Tibial nerve (tissue), 4 donors: ENCODE data around the gene AKR1C2. TPM values are rescaled to one million over a fixed set of nuclear protein-coding genes. Genes with fewer than 3 reads are reported as not detected.
"Not testable (repeated sequence)": the region's sequence is repeated elsewhere in the genome, so short reads cannot be mapped to it uniquely, and the experiment has no call there.

ENCODE experiments used
- DNase-seq, 2 donors: peaks; one replicate each; pipeline ENCODE4 v3.0.0-alpha.2; 2019; ENCODE audit warnings: low spot score in 2 of 2
- H3K27ac ChIP-seq, 4 donors: fragments of 200-600 bp; sonication (generic) in 3 of 4; one replicate each; pipeline ENCODE4 v1.5.1; 2017 to 2019; ENCODE audit warnings: mild to moderate bottlenecking in 1 of 4
- H3K27me3 ChIP-seq, 2 donors: fragments of 200-600 bp; sonication (generic) in 1 of 2; one replicate each; pipeline versions ENCODE4 v1.5.1 to v1.6.0; 2017 to 2019
- H3K36me3 ChIP-seq, 3 donors: fragments of 200-600 bp; sonication (generic); one replicate each; pipeline ENCODE4 v1.5.1; 2018 to 2019
- H3K4me1 ChIP-seq, 4 donors: fragments of 200-600 bp; sonication (generic) in 3 of 4; one replicate each; pipeline ENCODE4 v1.5.1; 2017 to 2019
- H3K4me3 ChIP-seq, 4 donors: fragments of 200-600 bp; sonication (generic) in 3 of 4; one replicate each; pipeline ENCODE4 v1.5.1; 2017 to 2019; ENCODE audit warnings: mild to moderate bottlenecking in 1 of 4, moderate library complexity in 1 of 4
- H3K9me3 ChIP-seq, 4 donors: fragments of 200-600 bp; sonication (generic) in 3 of 4; one replicate each; pipeline ENCODE4 v1.5.1; 2017 to 2019
- EP300 ChIP-seq, 2 donors: sonication (generic); formaldehyde crosslinking; IDR thresholded peaks; one replicate each; pipeline ENCODE4 v1.6.1; 2017; ENCODE audit warnings: antibody characterized with exemption in 2 of 2, mild to moderate bottlenecking in 1 of 2
- POLR2A ChIP-seq, 2 donors: fragments of 450-650 bp; IDR thresholded peaks; one replicate each; pipeline ENCODE4 v1.6.1; 2017; ENCODE audit warnings: antibody characterized with exemption in 2 of 2, mild to moderate bottlenecking in 2 of 2, moderate library complexity in 2 of 2
- WGBS, 2 donors: methylation state at CpG; one replicate each; pipeline ENCODE4 v1.1.5; 2018; 5-methylcytosine and 5-hydroxymethylcytosine counted together
- total RNA-seq, 4 donors: library from RNA; depleted of rRNA; stranded (reverse); fragments of >200 nt; gene quantifications; one replicate each; pipeline ENCODE4 v1.1.0, GENCODE V29; 2016

Gene AKR1C2
- total RNA-seq, 4 donors from 2014 or later = 24.7 to 52.2 (median 39.6) TPM

DNA sequence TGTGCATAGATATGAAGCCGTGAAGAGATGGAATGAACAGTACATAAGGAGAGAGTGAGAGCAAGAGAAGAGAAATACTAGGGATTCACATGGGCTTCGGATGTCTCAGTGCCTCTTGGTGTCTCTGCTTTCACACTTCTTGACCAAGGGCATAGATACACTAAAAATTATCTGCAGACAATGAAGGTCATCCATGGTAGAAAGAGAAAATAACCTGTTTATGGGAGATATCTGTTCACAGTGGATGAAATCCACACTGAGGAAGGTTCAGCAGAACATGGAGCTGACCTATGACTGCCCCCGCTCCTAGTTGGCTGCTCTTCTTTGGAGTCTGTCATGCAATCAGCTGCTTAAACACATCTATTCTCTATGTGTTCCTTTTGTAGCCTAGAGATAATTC lies 34.4 kb downstream of the AKR1C2 start:
- 92 to 93% methylated on average over 3 of the region's 3 CpGs for WGBS, 2 donors
- H3K27me3 ChIP-seq = not testable (repeated sequence)

DNA sequence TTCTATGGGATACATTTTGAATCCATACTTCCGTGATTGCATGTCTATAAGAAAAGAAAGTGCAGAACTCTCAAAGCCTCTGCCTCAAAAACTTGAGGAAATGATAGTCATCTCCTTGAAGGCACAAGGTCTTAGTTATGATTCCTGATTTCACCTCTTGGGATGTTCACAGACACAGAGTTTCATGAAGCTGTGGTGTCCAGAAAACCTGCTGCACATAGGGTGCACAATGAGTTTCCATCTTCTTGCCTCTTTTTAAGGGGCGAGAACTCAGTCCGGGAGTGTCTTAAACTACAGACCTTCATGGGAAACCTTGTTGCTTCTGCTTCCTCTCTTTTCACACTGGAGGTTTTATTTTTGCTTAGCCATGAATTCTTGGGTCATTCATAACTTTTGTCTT lies 36.5 kb downstream of the AKR1C2 start:
- 94 to 95% methylated on average over 3 of the region's 3 CpGs for WGBS, 2 donors
- not testable (repeated sequence) for H3K9me3 ChIP-seq, H3K27me3 ChIP-seq, H3K27ac ChIP-seq, DNase-seq, H3K4me1 ChIP-seq, H3K4me3 ChIP-seq
- peaks cover 0 to 20% (median 0%) of the 10 kb centered on the region in 3 donors for H3K36me3 ChIP-seq

More for the DNA sequence above, 34.4 kb downstream of the AKR1C2 start:
- H3K27ac ChIP-seq, H3K4me3 ChIP-seq, H3K9me3 ChIP-seq, H3K4me1 ChIP-seq, DNase-seq: not testable (repeated sequence)
- peaks cover 0 to 30% (median 0%) of the 10 kb centered on the region in 3 donors for H3K36me3 ChIP-seq

DNA sequence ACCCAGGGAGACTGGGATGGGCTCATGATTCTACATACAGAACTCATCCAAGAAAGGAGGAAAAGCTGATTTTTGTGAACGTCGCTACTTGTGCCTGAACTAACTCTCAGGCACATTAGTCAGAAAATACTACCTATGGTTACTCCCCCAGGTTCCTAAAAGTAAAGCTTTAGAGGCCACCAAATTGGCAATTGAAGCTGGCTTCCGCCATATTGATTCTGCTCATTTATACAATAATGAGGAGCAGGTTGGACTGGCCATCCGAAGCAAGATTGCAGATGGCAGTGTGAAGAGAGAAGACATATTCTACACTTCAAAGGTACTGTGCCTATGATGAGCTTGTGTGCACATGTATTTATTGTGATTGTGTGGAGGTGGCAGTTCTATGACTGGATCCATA lies 37.9 kb downstream of the AKR1C2 start:
- WGBS, 2 donors = 95 to 100% methylated on average over 4 of the region's 4 CpGs
- not testable (repeated sequence) for H3K27ac ChIP-seq, H3K9me3 ChIP-seq, H3K4me1 ChIP-seq, H3K27me3 ChIP-seq, DNase-seq
- Histone ChIP-seq H3K36me3 (peaks cover 0 to 20% (median 0%) of the 10 kb centered on the region in 3 donors), H3K4me3 (peak overlapping the region in 1 of 4 donors; percentile 42)

DNA sequence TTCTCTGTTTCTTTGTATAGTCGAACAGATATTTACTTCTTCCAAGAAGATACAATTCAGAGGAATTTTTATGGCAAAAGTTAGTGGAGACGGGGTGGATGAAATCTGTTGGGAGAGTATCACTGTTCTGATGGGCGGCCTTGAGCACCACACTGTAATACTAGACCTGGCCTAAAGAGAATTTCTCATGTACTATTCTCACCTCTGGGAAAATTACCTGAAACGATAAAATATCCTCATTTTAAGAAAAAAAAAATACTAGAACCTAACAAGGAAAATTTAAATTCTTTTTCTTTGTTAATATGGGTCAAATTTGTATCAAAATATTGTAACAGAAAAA lies 39.9 kb downstream of the AKR1C2 start:
- not testable (repeated sequence) for H3K9me3 ChIP-seq, H3K36me3 ChIP-seq, H3K4me1 ChIP-seq, H3K27me3 ChIP-seq, DNase-seq
- 46 to 47% methylated on average over 4 of the region's 4 CpGs for WGBS, 2 donors
- Histone ChIP-seq H3K4me3 (peak overlapping the region in 2 of 4 donors; percentile 15 to 42), H3K27ac (peak overlapping the region in 2 of 4 donors; percentile 11 to 56)

DNA sequence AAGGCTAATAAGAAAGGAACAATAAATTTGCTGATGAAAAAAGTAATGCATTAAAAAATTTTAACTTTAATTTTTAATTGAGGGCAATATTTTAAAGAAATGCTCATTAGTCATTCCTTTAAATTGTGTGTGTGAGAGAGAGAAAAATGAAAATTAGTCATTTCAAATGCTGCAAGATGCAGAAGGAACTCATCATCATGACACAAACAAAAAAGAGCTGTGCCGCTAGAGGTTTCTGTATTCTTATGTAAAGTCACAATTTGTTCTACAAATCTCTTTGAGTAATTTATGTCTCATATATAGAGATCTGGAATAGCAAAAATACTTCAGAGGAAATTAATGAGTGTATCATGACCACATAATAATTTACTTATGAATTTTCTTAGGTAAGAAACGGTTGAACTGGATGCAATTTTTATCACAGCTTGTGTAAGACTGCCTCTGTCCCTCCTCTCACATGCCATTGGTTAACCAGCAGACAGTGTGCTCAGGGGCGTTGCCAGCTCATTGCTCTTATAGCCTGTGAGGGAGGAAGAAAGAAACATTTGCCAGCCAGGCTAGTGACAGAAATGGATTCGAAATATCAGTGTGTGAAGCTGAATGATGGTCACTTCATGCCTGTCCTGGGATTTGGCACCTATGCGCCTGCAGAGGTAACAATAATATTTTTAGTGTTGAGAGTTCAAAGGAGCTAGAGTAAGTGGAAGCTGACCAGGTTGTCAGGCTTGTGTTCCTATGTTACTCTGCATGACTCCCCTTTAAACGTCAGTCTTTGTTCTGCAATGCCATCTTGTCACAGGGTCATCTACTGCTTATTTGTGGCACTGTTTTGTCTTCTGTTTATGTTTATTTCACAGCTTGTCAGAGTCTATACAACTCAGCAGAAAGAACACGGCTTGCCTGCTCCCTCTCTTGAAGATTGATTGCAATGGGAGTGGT lies 40.5 kb downstream of the AKR1C2 start, which contains the start of gene AKR1C1:
Gene AKR1C1 (plus strand): TSS at position 540 of the 939 bp plus-strand sequence. CDS start 30 bp downstream, at position 570.
- peak within 1 kb of the TSS in 2 of 4 donors; percentile 11 to 56 for H3K27ac ChIP-seq
- H3K9me3 ChIP-seq, H3K27me3 ChIP-seq, H3K4me1 ChIP-seq, H3K36me3 ChIP-seq: not testable (repeated sequence)
- TF ChIP-seq POLR2A (IDR thresholded peaks at IDR 0.05) (peak in 1 of 2 donors; percentile 29), EP300 (IDR thresholded peaks at IDR 0.05) (peak in 1 of 2 donors; percentile 86)
- H3K4me3 ChIP-seq = peak within 1 kb of the TSS in 2 of 4 donors; percentile 15 to 42
- DNase-seq = peak in 1 of 2 donors; percentile 50
- 23 to 29% methylated on average over 7 of the region's 7 CpGs for WGBS, 2 donors

DNA sequence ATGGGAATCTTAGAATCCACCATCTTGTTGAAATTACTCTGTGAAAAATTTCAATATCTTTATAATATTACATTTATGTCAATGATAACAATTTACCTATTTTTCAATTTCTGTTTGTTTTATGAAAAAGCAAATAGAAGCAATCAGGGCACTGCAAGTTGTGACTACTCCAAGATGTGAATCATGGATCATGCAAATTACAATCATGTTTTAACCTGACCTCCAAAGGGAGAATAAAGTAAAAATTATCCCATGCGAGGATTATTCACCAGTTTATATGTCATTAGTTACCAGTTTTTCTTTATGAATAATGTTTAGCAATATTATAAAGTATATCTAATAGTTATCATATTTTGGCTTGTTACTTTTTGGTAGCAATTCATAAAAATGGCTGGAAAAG lies 41.3 kb downstream of the AKR1C2 start:
- not testable (repeated sequence) for H3K36me3 ChIP-seq, H3K27ac ChIP-seq, H3K4me3 ChIP-seq, H3K27me3 ChIP-seq, H3K4me1 ChIP-seq, DNase-seq, H3K9me3 ChIP-seq
- WGBS, 2 donors = 67 to 70% methylated on average over 1 of the region's 1 CpG

DNA sequence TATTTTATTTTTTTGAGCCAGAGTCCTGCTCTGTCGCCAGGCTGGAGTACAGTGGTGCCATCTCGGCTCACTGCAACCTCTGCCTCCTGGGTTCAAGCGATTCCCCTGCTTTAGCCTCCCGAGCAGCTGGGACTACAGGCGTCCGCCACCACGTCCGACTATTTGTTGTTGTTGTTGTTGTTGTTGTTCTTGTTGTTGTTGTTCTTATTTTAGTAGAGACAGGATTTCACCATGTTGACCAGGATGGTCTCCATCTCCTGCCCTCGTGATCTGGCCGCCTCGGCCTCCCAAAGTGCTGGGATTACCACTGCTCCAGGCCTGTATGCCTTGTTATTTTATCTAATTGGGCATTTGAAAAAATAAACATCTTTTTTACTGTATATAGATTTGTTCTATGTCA lies 42.1 kb downstream of the AKR1C2 start:
- not testable (repeated sequence) for H3K9me3 ChIP-seq, H3K27ac ChIP-seq, H3K4me3 ChIP-seq, H3K27me3 ChIP-seq, H3K36me3 ChIP-seq, H3K4me1 ChIP-seq, DNase-seq
- WGBS, 2 donors = 89 to 90% methylated on average over 11 of the region's 11 CpGs

DNA sequence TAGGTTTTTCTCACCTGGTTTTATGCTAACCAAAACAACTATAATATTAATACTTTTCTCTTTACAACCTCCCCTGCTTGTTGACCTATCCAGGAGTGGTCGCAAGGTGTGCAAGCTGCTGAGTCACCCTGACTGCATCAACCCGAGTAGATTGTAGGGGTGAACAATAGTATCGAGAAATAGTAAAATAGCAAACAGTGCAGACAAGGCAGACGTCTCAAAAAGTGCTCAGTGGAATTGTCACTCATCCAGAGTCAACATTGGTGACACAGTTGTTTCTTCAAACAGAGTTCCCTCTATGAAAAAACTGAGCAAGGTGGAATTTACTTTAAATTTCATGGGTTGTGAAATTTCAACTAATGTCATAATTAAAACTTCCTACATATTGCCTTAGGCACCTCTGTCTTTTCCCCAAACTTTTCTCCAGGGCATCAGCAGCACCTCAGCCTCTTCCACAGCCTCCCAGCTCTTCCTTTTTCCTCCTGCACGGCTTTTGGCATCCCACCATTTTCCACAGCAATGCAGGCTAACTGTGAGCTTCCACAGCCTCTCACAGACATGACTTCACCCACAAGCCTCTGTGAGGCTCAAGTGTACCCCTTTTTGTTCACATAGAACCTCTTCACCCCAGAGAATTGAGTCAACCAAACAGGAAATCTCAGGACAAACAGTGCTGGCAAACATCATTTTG lies 46.6 kb downstream of the AKR1C2 start:
- not testable (repeated sequence) for DNase-seq, H3K27me3 ChIP-seq, H3K27ac ChIP-seq, H3K36me3 ChIP-seq, H3K9me3 ChIP-seq, H3K4me3 ChIP-seq, H3K4me1 ChIP-seq
- 77 to 81% methylated on average over 5 of the region's 5 CpGs for WGBS, 2 donors

DNA sequence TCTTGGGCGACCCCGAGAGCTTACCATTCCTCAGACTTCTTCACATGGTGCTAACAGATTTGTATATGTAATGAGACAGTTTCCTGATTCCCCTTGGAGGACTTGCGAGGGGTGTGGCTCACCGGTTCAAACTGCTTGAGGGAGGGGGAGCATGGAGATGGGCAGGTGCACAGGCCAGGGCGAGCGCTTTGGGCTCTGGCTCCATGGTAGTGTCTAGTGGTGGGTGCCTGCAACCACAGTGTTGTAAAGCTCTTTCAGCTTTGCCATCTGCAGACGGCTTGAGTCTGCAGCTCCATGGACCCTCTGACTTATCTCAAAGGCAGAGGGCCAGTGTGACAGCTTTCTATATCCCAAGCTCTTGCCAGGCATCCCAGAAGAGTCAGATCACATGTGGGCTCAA lies 47.6 kb downstream of the AKR1C2 start:
- WGBS, 2 donors = 81 to 83% methylated on average over 6 of the region's 7 CpGs
- DNase-seq = not testable (repeated sequence)

More for the DNA sequence above, 47.6 kb downstream of the AKR1C2 start:
- H3K27me3 ChIP-seq, H3K9me3 ChIP-seq, H3K36me3 ChIP-seq, H3K27ac ChIP-seq, H3K4me3 ChIP-seq: not testable (repeated sequence)
- H3K4me1 ChIP-seq = peaks cover 0 to 10% (median 0%) of the 10 kb centered on the region in 4 donors
